Measurements from ENCODE around the gene TMC1.
A peak's percentile ranks its signal among the peaks of the same experiment; 100 is the strongest.
"Not testable (repeated sequence)": the region's sequence is repeated elsewhere in the genome, so short reads cannot be mapped to it uniquely, and the experiment has no call there.

Gene TMC1

GRCh38 chr9:72524820-72525540 lies 3.6 kb downstream of the TMC1 start:
- no peak for DNase-seq (ENCODE audit: low read depth in 4 of 4, low spot score in 1 of 4)

- peak; percentile 38 to 66 (median 51) for DNase-seq (ENCODE audit: low read depth in 4 of 4, low spot score in 1 of 4)
Observed at GRCh38 chr9:72526901-72527800, 5.7 kb downstream of the TMC1 start.

- no peak for DNase-seq (ENCODE audit: low read depth in 4 of 4, low spot score in 1 of 4)
Observed at GRCh38 chr9:72527801-72528195, 6.4 kb downstream of the TMC1 start.

DNA sequence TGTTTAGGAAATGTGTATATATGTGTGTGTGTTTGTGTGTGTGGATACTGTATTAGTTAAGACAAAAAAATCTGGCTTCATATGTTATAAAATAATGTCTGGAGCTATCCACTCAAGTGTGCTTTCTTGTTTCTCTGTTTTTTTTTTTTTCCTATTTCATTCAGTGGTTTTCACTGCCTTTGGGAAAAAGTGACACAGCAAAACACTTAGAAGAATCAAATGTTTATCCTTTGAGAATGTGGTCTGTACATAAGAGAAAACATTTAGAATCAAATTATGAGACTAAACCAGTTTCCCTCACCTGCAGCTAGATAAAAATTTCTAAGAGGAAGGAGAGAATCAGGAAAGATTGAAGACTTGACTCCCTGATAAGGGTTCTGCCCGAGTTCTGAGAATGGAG lies 8.1 kb downstream of the TMC1 start:
- no peak for DNase-seq (ENCODE audit: low read depth in 4 of 4, low spot score in 1 of 4)

DNA sequence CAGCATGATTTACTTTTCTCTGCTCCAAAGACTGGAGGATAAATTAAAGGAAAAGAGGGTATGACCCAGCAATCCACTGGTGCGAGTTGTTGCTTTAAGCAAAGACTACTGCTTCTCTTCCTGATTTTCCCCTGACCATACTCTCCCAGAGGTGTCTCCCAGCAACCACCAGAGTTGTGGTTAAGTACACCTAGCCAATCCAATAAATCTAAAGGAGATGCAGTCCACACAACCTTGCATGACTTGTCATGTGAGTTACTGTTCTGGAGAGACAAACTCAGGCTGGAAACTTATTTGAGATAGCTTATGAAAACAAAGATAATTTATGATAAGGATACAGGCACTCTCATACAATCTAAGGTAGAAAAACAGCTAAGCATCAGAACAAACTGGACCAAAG lies 11.9 kb downstream of the TMC1 start:
- no peak for DNase-seq (ENCODE audit: low read depth in 4 of 4, low spot score in 1 of 4)

- no peak for DNase-seq (ENCODE audit: low read depth in 4 of 4, low spot score in 1 of 4)
Observed at GRCh38 chr9:72534931-72535330, 13.5 kb downstream of the TMC1 start.

GRCh38 chr9:72537011-72537545 lies 15.7 kb downstream of the TMC1 start:
- no peak for DNase-seq (ENCODE audit: low read depth in 4 of 4, low spot score in 1 of 4)

DNA sequence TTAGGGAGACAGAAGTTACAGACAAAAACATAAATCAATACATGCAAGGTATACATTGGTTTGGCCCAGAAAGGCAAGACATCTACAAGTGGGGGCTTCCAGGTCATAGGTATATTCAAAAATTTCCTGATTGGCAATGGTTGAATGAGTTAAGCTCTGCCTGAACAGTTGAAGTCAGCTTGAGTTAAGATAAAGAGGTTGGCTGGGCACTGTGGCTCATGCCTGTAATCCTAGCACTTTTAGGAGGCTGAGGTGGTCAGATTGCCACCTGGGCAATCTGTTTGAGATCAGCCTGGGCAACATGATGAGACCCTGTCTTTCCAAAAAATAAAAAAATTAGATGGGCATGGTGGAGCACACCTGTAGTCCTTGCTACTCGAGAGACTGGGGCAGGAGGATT lies 16.3 kb downstream of the TMC1 start:
- DNase-seq (ENCODE audit: low read depth in 4 of 4, low spot score in 1 of 4), result no peak

- no peak for DNase-seq (ENCODE audit: low read depth in 4 of 4, low spot score in 1 of 4)
Observed at GRCh38 chr9:72538921-72539702, 17.7 kb downstream of the TMC1 start.

GRCh38 chr9:72539824-72540347 lies 18.5 kb downstream of the TMC1 start:
- DNase-seq (ENCODE audit: low read depth in 4 of 4, low spot score in 1 of 4), result no peak

- DNase-seq (ENCODE audit: low read depth in 4 of 4, low spot score in 1 of 4), result no peak
Observed at GRCh38 chr9:72540348-72540873, 19.0 kb downstream of the TMC1 start.

DNA sequence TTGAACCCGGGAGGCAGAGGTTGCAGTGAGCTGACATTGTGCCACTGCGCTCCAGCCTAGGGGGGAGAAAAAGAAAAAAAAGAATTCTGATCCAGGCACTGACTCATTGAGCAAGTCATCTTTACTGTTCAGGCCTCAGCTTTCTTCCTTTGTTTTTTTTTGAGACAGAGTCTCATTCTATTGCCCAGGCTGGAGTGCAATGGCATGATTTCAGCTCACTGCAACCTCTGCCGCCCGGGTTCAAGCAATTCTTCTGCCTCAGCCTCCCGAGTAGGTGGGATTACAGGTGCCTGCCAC lies 21.1 kb downstream of the TMC1 start:
- DNase-seq (ENCODE audit: low read depth in 4 of 4, low spot score in 1 of 4), result not testable (repeated sequence)

DNA sequence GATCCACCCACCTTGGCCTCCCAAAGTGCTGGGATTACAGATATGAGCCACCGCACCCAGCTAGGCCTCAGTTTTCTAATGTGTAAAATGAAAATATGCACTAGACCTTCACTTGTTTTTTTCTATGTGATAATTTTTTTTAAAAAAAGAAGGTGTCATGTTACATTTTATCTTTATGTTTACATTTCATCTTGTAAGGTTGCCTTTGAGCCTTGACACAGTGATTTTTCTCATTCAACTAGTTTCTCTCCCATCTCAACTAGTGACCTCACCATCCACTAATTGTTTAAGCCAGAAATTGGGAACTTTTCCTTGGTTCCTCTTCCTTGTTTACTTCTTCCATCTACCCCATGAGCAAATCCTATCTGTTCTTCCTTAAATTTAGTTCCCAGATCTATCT lies 21.5 kb downstream of the TMC1 start:
- no peak for DNase-seq (ENCODE audit: low read depth in 4 of 4, low spot score in 1 of 4)

DNA sequence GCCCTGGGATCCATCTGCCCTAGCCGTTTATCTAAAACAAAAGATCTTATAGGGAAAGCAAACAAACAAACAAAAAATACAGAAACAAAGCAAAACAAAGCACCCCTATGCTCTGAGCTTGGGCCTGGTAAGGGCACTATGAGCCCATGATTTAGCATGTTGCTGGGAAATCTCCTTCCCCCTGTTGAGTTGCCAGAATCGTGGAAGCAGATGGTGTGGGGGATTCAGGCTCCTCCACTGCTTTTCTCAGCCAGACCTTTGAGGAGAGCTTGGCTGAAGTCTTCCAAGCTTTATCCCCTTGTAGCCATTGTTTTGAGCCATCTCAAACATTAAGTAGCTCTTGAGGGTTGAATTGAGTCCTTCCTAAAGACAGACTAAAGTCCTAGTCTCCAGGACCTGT lies 29.9 kb downstream of the TMC1 start:
- DNase-seq (ENCODE audit: low read depth in 4 of 4, low spot score in 1 of 4), result no peak

GRCh38 chr9:72552356-72552755 lies 30.9 kb downstream of the TMC1 start:
- DNase-seq (ENCODE audit: low read depth in 4 of 4, low spot score in 1 of 4), result no peak

- no peak for DNase-seq (ENCODE audit: low read depth in 4 of 4, low spot score in 1 of 4)
Observed at GRCh38 chr9:72554221-72554641, 32.8 kb downstream of the TMC1 start.

DNA sequence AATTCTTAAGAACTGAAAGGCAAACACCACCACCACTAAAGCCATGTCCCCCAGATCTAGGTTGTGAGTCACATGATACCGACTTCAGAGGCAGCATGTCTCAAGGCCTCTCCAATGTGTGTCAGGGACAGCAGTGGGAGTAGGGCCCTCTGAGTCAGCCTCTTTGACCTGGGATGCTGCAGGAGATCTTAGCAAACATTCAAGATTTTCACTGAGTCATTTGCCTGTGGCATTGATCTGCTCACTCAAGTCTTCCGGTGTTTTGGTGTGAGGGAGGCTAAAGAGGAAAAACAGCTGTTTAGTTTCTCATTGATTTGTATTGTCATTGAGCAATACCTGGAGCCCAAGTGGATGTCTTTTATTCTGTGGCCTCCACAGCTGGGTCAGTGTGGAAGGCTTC lies 36.1 kb downstream of the TMC1 start:
- DNase-seq (ENCODE audit: low read depth in 4 of 4, low spot score in 1 of 4), result peak; percentile 7 to 32 (median 14)

DNA sequence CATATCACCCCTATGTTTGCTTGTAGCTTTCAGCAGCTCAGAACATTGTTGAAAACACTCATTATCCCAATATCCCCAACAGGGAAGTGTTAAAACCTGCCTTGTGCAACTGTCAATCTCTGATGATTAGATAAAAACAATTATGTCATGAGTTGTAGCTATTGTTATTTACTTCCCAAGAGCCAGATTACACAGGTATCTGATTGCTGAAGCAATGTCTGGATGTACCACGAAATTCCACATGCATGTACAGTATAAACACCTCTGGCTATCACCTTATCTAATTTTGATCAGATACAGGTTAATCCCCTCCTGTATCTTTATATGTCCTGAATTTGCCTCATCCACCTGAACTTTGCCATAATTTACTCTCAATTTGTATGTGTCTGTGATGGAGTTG lies 38.7 kb downstream of the TMC1 start:
- DNase-seq (ENCODE audit: low read depth in 4 of 4, low spot score in 1 of 4), result no peak

DNA sequence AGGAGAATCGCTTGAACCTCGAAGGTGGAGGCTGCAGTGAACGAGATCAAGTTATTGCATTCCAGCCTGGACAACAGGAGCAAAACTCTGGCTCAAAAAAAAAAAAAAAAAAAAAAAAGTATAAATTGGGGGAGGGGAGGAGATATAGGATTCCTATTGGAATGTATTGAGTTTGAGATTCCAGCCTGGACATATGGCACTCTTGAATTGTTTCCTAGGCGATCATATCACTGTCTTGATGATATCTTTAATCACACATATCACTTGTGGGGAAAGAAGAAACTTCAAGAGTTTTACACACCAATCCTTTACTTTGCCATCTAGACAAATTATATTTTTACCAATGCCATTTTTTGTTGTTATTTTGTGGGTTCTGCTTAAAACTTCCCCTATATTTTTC lies 42.4 kb downstream of the TMC1 start:
- DNase-seq (ENCODE audit: low read depth in 4 of 4, low spot score in 1 of 4), result no peak

DNA sequence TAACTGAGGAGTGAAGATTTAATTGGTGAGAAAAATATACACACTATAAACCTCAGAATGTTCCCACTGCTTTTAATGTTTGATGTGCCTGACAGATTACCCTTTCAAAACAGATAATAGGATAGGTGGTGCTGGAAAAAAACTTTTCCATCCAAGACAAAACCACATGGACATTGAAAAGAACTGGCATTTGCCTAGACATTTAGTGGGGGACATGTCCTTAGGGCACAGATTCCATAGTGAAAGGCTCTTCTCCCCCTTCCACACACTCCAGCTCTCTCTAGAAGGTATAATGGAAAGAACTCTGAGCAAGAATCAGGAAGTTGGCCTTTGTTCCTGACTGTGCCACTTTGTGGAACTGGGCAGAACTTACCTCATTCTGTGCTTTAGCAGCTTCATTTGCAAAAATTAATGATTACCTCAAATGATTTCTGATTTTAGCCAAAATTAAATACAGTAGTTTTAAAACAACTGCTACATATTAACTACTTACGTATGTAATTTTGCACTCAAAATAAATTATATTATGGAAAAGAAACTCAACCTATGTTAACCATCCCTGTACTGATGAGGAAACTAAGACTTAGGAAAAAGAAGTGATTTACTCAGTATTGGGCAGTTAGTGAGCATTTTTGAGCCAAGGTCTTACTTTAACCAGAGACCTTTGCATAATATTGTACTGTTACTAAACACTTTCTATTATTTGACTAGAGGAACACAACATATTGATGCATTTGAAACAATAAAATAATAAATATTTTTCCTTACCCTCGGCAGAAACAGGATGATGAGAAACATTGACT lies 43.3 kb downstream of the TMC1 start:
- DNase-seq (ENCODE audit: low read depth in 4 of 4, low spot score in 1 of 4), result no peak
